ENCODE measurements around the gene DIP2B. TPM values are rescaled to one million over a fixed set of nuclear protein-coding genes. Genes with fewer than 3 reads are reported as not detected.

DIP2B gene
- polyA plus RNA-seq, 1 of the 3 experiments (the other 2 are of a cell fraction): 6.6 TPM

GRCh38 chr12:50699154-50699553, 194.4 kb downstream of the DIP2B start:
- ChIA-PET POLR2A (no interaction called here), CTCF (interaction anchor here (0.6 to 1.4 kb wide), 4 partner anchors 11 to 516 kb away, joined by 3 to 6 read pairs (median 4); no protein-coding TSS in a partner anchor)
- no peak overlapping the region for H3K27ac ChIP-seq (ENCODE audit: low read depth in 2 of 2, low read length in 1 of 2)
- H4K20me1 ChIP-seq (ENCODE audit: insufficient read depth): no peaks in the 10 kb centered on the region
- no peaks in the 10 kb centered on the region for H3K9me3 ChIP-seq
- no peak for DNase-seq
- no peaks in the 10 kb centered on the region for H3F3A ChIP-seq (replicated peaks; ENCODE audit: insufficient read depth)
- no peak overlapping the region for H3K4me2 ChIP-seq
- H3K27me3 ChIP-seq (ENCODE audit: insufficient read depth): no peaks in the 10 kb centered on the region
- H3K36me3 ChIP-seq (replicated peaks in 1 of 2; ENCODE audit: control insufficient read depth in 1 of 2, insufficient read depth in 2 of 2, low read length in 1 of 2): peaks cover 46 to 58% of the 10 kb centered on the region in 2 experiments
- no peak overlapping the region for H3K4me3 ChIP-seq (ENCODE audit: low read depth in 2 of 2, low read length in 1 of 2)
- no peak overlapping the region for H3K9ac ChIP-seq
- TF ChIP-seq FOSL2 (IDR thresholded peaks at IDR 0.05; ENCODE audit: borderline replicate concordance, low read depth): no peak
- TF ChIP-seq RXRA (IDR thresholded peaks at IDR 0.05; ENCODE audit: borderline replicate concordance, low read depth): no peak
- no peak for TF ChIP-seq RCOR1 (IDR thresholded peaks at IDR 0.05; ENCODE audit: low read length)
- TF ChIP-seq TCF12 (IDR thresholded peaks at IDR 0.05): no peak
- no peak for TF ChIP-seq GATA2 (CRISPR knock-in tag; IDR thresholded peaks at IDR 0.05)
- no peak for TF ChIP-seq FOXJ3 (CRISPR knock-in tag; IDR thresholded peaks at IDR 0.05)
- no peak overlapping the region for H2AFZ ChIP-seq (ENCODE audit: low read depth)
- 94% methylated on average over 1 of the region's 1 CpG for WGBS (ENCODE audit: low lambda C conversion rate)
- no peaks in the 10 kb centered on the region; a peak in 1 of 4 replicates for H3K4me1 ChIP-seq (ENCODE audit: control insufficient read depth in 1 of 2, insufficient read depth in 2 of 2, low read depth in 1 of 2, low read length in 1 of 2)
- H3K79me2 ChIP-seq (ENCODE audit: insufficient read depth): no peaks in the 10 kb centered on the region
- no peaks in the 10 kb centered on the region for H3K9me2 ChIP-seq

DNA sequence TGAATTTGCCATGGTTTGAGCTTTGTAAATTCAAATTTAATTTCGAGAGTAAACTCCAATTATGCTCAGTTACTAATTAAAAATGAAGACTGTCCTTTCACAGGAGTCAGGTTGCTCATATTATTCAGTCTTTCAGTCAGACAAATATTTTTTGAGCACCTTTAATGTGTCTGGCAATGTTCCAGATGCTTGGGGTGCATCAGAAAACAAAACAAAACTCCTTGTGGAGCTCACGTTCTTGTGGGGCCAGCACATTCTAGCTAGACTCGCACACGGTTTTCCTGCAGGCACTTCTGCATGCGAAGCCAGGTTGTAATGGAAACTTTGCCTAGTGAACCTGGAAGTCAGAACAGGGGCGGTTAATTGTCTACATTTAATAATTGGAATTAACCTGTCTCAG, 195.2 kb downstream of the DIP2B start:
- CTCF ChIA-PET: interaction anchor here (0.7 to 1.4 kb wide), 2 partner anchors 10 to 32 kb away, joined by 3 to 6 read pairs; no protein-coding TSS in a partner anchor
- no peak for TF ChIP-seq NRF1 (IDR thresholded peaks at IDR 0.05; ENCODE audit: low read depth, low read length)
- no peak for TF ChIP-seq SMC3 (IDR thresholded peaks at IDR 0.05; ENCODE audit: low read depth, low read length)
- TF ChIP-seq, protein P1, sequence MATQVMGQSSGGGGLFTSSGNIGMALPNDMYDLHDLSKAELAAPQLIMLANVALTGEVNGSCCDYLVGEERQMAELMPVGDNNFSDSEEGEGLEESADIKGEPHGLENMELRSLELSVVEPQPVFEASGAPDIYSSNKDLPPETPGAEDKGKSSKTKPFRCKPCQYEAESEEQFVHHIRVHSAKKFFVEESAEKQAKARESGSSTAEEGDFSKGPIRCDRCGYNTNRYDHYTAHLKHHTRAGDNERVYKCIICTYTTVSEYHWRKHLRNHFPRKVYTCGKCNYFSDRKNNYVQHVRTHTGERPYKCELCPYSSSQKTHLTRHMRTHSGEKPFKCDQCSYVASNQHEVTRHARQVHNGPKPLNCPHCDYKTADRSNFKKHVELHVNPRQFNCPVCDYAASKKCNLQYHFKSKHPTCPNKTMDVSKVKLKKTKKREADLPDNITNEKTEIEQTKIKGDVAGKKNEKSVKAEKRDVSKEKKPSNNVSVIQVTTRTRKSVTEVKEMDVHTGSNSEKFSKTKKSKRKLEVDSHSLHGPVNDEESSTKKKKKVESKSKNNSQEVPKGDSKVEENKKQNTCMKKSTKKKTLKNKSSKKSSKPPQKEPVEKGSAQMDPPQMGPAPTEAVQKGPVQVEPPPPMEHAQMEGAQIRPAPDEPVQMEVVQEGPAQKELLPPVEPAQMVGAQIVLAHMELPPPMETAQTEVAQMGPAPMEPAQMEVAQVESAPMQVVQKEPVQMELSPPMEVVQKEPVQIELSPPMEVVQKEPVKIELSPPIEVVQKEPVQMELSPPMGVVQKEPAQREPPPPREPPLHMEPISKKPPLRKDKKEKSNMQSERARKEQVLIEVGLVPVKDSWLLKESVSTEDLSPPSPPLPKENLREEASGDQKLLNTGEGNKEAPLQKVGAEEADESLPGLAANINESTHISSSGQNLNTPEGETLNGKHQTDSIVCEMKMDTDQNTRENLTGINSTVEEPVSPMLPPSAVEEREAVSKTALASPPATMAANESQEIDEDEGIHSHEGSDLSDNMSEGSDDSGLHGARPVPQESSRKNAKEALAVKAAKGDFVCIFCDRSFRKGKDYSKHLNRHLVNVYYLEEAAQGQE (IDR thresholded peaks at IDR 0.05; ENCODE audit: low read depth, low read length): no peak
- TF ChIP-seq RXRA (IDR thresholded peaks at IDR 0.05; ENCODE audit: borderline replicate concordance, low read depth): no peak
- TF ChIP-seq TAF1 (IDR thresholded peaks at IDR 0.05; ENCODE audit: borderline replicate concordance, low read depth, low read length): no peak
- no peak for TF ChIP-seq RCOR1 (IDR thresholded peaks at IDR 0.05; ENCODE audit: low read length)
- no peak for TF ChIP-seq MXI1 (IDR thresholded peaks at IDR 0.05; ENCODE audit: low read depth, low read length)
- TF ChIP-seq, protein P2, sequence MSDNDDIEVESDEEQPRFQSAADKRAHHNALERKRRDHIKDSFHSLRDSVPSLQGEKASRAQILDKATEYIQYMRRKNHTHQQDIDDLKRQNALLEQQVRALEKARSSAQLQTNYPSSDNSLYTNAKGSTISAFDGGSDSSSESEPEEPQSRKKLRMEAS (IDR thresholded peaks at IDR 0.05; ENCODE audit: low read depth): no peak
- no peak for TF ChIP-seq PBX3 (IDR thresholded peaks at IDR 0.05)
- TF ChIP-seq YY1 (IDR thresholded peaks at IDR 0.05; ENCODE audit: low read depth): no peak
- TF ChIP-seq, protein P3, sequence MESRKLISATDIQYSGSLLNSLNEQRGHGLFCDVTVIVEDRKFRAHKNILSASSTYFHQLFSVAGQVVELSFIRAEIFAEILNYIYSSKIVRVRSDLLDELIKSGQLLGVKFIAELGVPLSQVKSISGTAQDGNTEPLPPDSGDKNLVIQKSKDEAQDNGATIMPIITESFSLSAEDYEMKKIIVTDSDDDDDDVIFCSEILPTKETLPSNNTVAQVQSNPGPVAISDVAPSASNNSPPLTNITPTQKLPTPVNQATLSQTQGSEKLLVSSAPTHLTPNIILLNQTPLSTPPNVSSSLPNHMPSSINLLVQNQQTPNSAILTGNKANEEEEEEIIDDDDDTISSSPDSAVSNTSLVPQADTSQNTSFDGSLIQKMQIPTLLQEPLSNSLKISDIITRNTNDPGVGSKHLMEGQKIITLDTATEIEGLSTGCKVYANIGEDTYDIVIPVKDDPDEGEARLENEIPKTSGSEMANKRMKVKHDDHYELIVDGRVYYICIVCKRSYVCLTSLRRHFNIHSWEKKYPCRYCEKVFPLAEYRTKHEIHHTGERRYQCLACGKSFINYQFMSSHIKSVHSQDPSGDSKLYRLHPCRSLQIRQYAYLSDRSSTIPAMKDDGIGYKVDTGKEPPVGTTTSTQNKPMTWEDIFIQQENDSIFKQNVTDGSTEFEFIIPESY (IDR thresholded peaks at IDR 0.05; ENCODE audit: borderline replicate concordance, low read depth): no peak
- no peak for TF ChIP-seq CTCF (IDR thresholded peaks at IDR 0.05)
- no peak for TF ChIP-seq FOXJ3 (CRISPR knock-in tag; IDR thresholded peaks at IDR 0.05)
- no peak for TF ChIP-seq NFIC (IDR thresholded peaks at IDR 0.05; ENCODE audit: borderline replicate concordance)
- TF ChIP-seq MEF2A (IDR thresholded peaks at IDR 0.05; ENCODE audit: borderline replicate concordance, low read depth): no peak
- no peak for TF ChIP-seq ELF1 (IDR thresholded peaks at IDR 0.05)

More for the DNA sequence above, 195.2 kb downstream of the DIP2B start:
- no peak overlapping the region for H3K4me2 ChIP-seq
- no peaks in the 10 kb centered on the region; a peak in 1 of 4 replicates for H3K4me1 ChIP-seq (ENCODE audit: control insufficient read depth in 1 of 2, insufficient read depth in 2 of 2, low read depth in 1 of 2, low read length in 1 of 2)
- H3F3A ChIP-seq (replicated peaks; ENCODE audit: insufficient read depth): no peaks in the 10 kb centered on the region
- no peak for DNase-seq
- no peak overlapping the region for H3K9ac ChIP-seq
- POLR2A ChIA-PET: no interaction called here
- no peaks in the 10 kb centered on the region for H3K9me3 ChIP-seq
- H2AFZ ChIP-seq (ENCODE audit: low read depth): no peak overlapping the region
- no peaks in the 10 kb centered on the region for H3K27me3 ChIP-seq (ENCODE audit: insufficient read depth)
- H3K79me2 ChIP-seq (ENCODE audit: insufficient read depth): no peaks in the 10 kb centered on the region
- no peaks in the 10 kb centered on the region for H4K20me1 ChIP-seq (ENCODE audit: insufficient read depth)
- no peaks in the 10 kb centered on the region for H3K9me2 ChIP-seq
- H3K27ac ChIP-seq (ENCODE audit: low read depth in 2 of 2, low read length in 1 of 2): no peak overlapping the region
- no peak overlapping the region for H3K4me3 ChIP-seq (ENCODE audit: low read depth in 2 of 2, low read length in 1 of 2)
- peaks cover 48 to 61% of the 10 kb centered on the region in 2 experiments for H3K36me3 ChIP-seq (replicated peaks in 1 of 2; ENCODE audit: control insufficient read depth in 1 of 2, insufficient read depth in 2 of 2, low read length in 1 of 2)
- 91% methylated on average over 6 of the region's 6 CpGs for WGBS (ENCODE audit: low lambda C conversion rate)
